ENCODE results near the gene TMC6.
"Not testable (repeated sequence)": the region's sequence is repeated elsewhere in the genome, so short reads cannot be mapped to it uniquely, and the experiment has no call there.

Gene TMC6

GRCh38 chr17:78151514-78152008 is 23.0 kb upstream of the TMC6 start:
- DNase-seq = peak; percentile 57

GRCh38 chr17:78148286-78149016 is 19.9 kb upstream of the TMC6 start:
- no peak for DNase-seq

GRCh38 chr17:78147315-78147998 is 18.9 kb upstream of the TMC6 start:
- DNase-seq = no peak

GRCh38 chr17:78146881-78147280 is 18.3 kb upstream of the TMC6 start:
- DNase-seq = no peak

- no peak for DNase-seq
Observed at GRCh38 chr17:78146471-78146869, 17.9 kb upstream of the TMC6 start.

GRCh38 chr17:78144736-78145641 is 16.4 kb upstream of the TMC6 start:
- no peak for DNase-seq

GRCh38 chr17:78144147-78144719 is 15.7 kb upstream of the TMC6 start:
- DNase-seq = peak; percentile 83

GRCh38 chr17:78143214-78144146 is 14.9 kb upstream of the TMC6 start:
- no peak for DNase-seq

- peak; percentile 71 for DNase-seq
Observed at GRCh38 chr17:78142119-78142861, 13.7 kb upstream of the TMC6 start.

GRCh38 chr17:78141437-78142118 is 13.0 kb upstream of the TMC6 start:
- no peak for DNase-seq

- peak; percentile 87 for DNase-seq
Observed at GRCh38 chr17:78140169-78141051, 11.9 kb upstream of the TMC6 start.

- DNase-seq = not testable (repeated sequence)
Observed at GRCh38 chr17:78139861-78140168, 11.3 kb upstream of the TMC6 start.

- DNase-seq = no peak
Observed at GRCh38 chr17:78138204-78139060, 9.9 kb upstream of the TMC6 start.

- no peak for DNase-seq
Observed at GRCh38 chr17:78137392-78138203, 9.0 kb upstream of the TMC6 start.

- no peak for DNase-seq
Observed at GRCh38 chr17:78135858-78136500, 7.4 kb upstream of the TMC6 start.

- DNase-seq = no peak
Observed at GRCh38 chr17:78134899-78135385, 6.4 kb upstream of the TMC6 start.

Data from NCI-H226 (cell line).